NOMO-1 (cell line): Measurements from ENCODE around the gene ZNF583.

Source experiments
- DNase-seq, 2 experiments: peaks; one replicate each; lab custom pipeline; 2025; ENCODE audit not compliant: unreplicated experiment in 2 of 2; lab: John Stamatoyannopoulos, UW

The ZNF583 gene

DNA sequence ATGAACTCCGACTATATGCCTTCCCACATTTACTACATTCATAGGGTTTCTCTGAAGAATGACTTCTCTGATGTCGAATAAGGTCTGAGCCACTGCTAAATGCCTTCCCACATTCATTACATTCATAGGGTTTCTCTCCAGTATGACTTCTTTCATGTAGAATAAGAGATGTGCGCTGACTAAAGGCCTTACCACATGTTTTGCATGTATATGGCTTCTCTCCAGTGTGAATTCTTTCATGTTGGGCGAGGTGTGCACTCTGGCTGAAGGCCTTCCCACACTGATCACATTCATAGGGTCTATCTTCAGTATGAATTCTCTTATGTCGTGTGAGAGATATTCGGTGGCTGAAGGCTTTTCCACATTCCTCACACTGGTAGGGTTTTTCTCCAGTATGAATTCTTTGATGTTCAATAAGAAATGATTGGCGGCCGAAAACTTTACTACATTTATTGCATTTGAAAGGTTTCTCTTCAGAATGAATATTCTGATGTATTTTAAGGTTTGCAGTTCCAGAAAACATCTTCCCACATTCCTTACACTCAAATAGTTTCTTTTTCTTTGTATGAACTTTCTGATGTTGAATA is 37.2 kb downstream of the ZNF583 start:
- no peak for DNase-seq

DNA sequence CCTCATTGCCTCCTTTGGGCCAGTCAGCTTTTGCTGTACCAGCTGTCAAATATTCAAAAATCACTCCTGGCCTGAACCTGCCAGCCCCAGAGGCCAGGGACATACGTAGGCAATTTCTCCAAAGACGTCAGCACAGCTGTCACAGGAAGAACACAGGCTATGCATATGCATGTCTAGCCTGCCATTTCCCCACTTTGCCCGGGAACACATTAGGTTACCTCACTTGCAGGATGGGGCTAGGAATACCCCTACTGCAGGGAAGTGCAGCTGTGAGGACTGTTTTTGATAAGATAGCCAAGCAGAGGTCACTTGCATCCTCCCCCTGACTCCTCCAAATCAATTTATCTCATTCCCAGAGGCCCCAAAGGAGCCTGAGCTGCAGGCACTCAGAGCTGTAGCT is 70.2 kb downstream of the ZNF583 start:
- no peak for DNase-seq

DNA sequence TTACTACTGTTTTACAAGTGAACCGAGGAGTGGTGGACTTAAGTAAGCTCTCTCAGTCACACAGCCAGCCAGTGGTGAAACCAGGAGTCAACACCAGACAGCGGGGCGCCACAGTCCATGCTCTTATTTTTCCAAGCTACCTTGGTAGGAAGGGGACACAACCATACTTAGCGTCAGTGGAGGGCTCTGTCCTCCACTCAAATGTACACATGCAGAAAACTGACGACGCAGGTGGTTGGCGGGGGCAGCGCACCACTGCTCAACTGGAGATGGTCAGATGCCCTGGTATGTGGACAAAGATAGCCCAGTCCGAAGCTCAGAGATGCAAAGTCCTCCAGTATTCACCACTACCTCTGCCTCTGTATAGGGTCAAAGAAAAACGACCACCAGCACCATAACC is 72.0 kb downstream of the ZNF583 start:
- no peak for DNase-seq
